HL-60 (cell line): ENCODE measurements around the gene CNTNAP2.

ENCODE experiments used
- CTCF ChIP-seq: IDR thresholded peaks from one replicate; pipeline ENCODE4 v1.5.1; 2011; ENCODE audit warnings: low read length, control low read depth, inconsistent platforms; ENCODE audit not compliant: insufficient read depth
- GABPA ChIP-seq: IDR thresholded peaks from 2 replicates; pipeline ENCODE4 v1.6.1; 2012; ENCODE audit warnings: low read depth
- POLR2AphosphoS5 ChIP-seq: IDR thresholded peaks from 2 replicates; pipeline ENCODE4 v1.6.1; 2012; ENCODE audit warnings: low read depth
- REST ChIP-seq: IDR thresholded peaks from 2 replicates; pipeline ENCODE4 v1.6.1; 2012; ENCODE audit warnings: low read depth; ENCODE audit not compliant: insufficient replicate concordance

GRCh38 chr7:147595042-147595441, 1478.4 kb downstream of the CNTNAP2 start:
- no peak for TF ChIP-seq GABPA
- no peak for TF ChIP-seq CTCF
- no peak for TF ChIP-seq POLR2AphosphoS5
- no peak for TF ChIP-seq REST
